ENCODE results near the gene KRTAP12-3. TPM values are rescaled to one million over a fixed set of nuclear protein-coding genes. Genes with fewer than 3 reads are reported as not detected.

The KRTAP12-3 gene
- total and polyA plus RNA-seq, 4 donors: not detected

DNA sequence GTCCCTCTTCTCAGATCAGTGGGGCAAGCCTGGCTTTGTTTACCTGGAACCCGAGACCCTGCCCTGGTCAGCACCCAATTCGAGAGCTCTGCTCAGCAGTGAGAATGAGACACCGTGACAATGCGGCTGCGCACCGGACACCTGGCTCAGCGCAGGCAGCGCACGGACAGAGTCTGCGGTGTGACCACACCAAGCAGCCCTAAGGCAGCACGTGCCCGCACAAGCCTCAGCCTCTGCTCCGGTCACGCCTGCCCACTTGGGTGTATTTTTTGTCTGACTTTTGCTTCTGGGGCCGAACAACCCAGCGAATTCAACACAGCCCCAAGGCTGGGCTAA is 41.2 kb upstream of the KRTAP12-3 start:
- Histone ChIP-seq H3K9me3 (ENCODE audit: control insufficient read depth in 4 of 4, low read length in 3 of 4) (peaks cover 0 to 1% (median under 1%) of the 10 kb centered on the region in 4 donors), H3K4me3 (ENCODE audit: low read depth in 1 of 3, low read length in 3 of 3) (no peak overlapping the region), H3K9ac (ENCODE audit: low read depth in 1 of 2, low read length in 2 of 2) (no peak overlapping the region), H3K4me1 (ENCODE audit: control insufficient read depth in 4 of 4, insufficient read depth in 4 of 4, low read length in 3 of 4) (no peaks in the 10 kb centered on the region), H3K27ac (ENCODE audit: low read depth in 1 of 2, low read length in 2 of 2) (no peak overlapping the region), H3K36me3 (ENCODE audit: control insufficient read depth in 4 of 4, insufficient read depth in 3 of 4, low read depth in 1 of 4, low read length in 3 of 4) (no peaks in the 10 kb centered on the region), H3K27me3 (ENCODE audit: control insufficient read depth in 4 of 4, insufficient read depth in 4 of 4, low read length in 3 of 4) (no peaks in the 10 kb centered on the region)
- 82% methylated on average over 16 of the region's 16 CpGs for WGBS
- no peak for DNase-seq (ENCODE audit: low spot score)
- no peak for TF ChIP-seq EGR1 (IDR thresholded peaks at IDR 0.05; ENCODE audit: low read depth in 2 of 2)
- no peak for TF ChIP-seq FOXA2 (IDR thresholded peaks at IDR 0.05)
- no peak for TF ChIP-seq SP1 (IDR thresholded peaks at IDR 0.05)
- no peak for TF ChIP-seq RXRA (IDR thresholded peaks at IDR 0.05)
- TF ChIP-seq GABPA (IDR thresholded peaks at IDR 0.05 in 1 of 2, conservative IDR thresholded peaks at IDR 0.05 in 1 of 2): no peak
- TF ChIP-seq YY1 (IDR thresholded peaks at IDR 0.05): no peak
- no peak for TF ChIP-seq RAD21 (IDR thresholded peaks at IDR 0.05)
- no peak for TF ChIP-seq FOXA1 (IDR thresholded peaks at IDR 0.05)

DNA sequence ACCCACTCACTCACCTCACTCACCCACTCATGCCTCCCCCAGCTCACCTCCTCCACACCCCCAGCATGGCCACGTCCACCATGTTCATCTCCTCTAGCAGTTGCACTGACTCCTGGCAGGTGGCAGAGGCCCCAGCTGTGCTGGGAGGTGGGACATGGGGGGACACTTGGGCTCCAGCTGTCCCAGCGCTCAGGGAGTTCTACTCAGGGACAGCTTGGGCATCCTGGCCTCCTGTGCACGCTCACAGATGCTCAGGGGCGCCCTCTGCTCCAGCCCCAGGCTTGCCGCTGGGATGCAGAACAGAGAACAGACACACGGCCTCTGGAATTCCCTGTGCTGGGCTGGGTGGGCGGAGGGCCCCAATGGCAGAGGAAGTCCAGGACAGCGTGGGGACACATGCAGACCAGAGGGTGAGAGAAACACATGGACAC is 40.6 kb upstream of the KRTAP12-3 start:
- Histone ChIP-seq H3K36me3 (ENCODE audit: control insufficient read depth in 4 of 4, insufficient read depth in 3 of 4, low read depth in 1 of 4, low read length in 3 of 4) (no peaks in the 10 kb centered on the region), H3K4me3 (ENCODE audit: low read depth in 1 of 3, low read length in 3 of 3) (no peak overlapping the region), H3K9ac (ENCODE audit: low read depth in 1 of 2, low read length in 2 of 2) (no peak overlapping the region), H3K9me3 (ENCODE audit: control insufficient read depth in 4 of 4, low read length in 3 of 4) (peaks cover 0 to 1% (median 0%) of the 10 kb centered on the region in 4 donors), H3K27me3 (ENCODE audit: control insufficient read depth in 4 of 4, insufficient read depth in 4 of 4, low read length in 3 of 4) (no peaks in the 10 kb centered on the region), H3K27ac (ENCODE audit: low read depth in 1 of 2, low read length in 2 of 2) (no peak overlapping the region), H3K4me1 (ENCODE audit: control insufficient read depth in 4 of 4, insufficient read depth in 4 of 4, low read length in 3 of 4) (no peaks in the 10 kb centered on the region)
- WGBS: 62% methylated on average over 8 of the region's 8 CpGs
- TF ChIP-seq FOXA1 (IDR thresholded peaks at IDR 0.05) (no peak), NR2F2 (IDR thresholded peaks at IDR 0.05) (no peak), FOXA2 (IDR thresholded peaks at IDR 0.05) (no peak), HNF4G (IDR thresholded peaks at IDR 0.05) (no peak), HNF4A (conservative IDR thresholded peaks at IDR 0.05) (no peak), GABPA (IDR thresholded peaks at IDR 0.05 in 1 of 2, conservative IDR thresholded peaks at IDR 0.05 in 1 of 2) (no peak), RAD21 (IDR thresholded peaks at IDR 0.05) (no peak)
- TF ChIP-seq, protein P1, sequence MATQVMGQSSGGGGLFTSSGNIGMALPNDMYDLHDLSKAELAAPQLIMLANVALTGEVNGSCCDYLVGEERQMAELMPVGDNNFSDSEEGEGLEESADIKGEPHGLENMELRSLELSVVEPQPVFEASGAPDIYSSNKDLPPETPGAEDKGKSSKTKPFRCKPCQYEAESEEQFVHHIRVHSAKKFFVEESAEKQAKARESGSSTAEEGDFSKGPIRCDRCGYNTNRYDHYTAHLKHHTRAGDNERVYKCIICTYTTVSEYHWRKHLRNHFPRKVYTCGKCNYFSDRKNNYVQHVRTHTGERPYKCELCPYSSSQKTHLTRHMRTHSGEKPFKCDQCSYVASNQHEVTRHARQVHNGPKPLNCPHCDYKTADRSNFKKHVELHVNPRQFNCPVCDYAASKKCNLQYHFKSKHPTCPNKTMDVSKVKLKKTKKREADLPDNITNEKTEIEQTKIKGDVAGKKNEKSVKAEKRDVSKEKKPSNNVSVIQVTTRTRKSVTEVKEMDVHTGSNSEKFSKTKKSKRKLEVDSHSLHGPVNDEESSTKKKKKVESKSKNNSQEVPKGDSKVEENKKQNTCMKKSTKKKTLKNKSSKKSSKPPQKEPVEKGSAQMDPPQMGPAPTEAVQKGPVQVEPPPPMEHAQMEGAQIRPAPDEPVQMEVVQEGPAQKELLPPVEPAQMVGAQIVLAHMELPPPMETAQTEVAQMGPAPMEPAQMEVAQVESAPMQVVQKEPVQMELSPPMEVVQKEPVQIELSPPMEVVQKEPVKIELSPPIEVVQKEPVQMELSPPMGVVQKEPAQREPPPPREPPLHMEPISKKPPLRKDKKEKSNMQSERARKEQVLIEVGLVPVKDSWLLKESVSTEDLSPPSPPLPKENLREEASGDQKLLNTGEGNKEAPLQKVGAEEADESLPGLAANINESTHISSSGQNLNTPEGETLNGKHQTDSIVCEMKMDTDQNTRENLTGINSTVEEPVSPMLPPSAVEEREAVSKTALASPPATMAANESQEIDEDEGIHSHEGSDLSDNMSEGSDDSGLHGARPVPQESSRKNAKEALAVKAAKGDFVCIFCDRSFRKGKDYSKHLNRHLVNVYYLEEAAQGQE (IDR thresholded peaks at IDR 0.05): no peak
- TF ChIP-seq, protein P2, sequence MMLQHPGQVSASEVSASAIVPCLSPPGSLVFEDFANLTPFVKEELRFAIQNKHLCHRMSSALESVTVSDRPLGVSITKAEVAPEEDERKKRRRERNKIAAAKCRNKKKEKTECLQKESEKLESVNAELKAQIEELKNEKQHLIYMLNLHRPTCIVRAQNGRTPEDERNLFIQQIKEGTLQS (IDR thresholded peaks at IDR 0.05): no peak
- TF ChIP-seq, protein P3, sequence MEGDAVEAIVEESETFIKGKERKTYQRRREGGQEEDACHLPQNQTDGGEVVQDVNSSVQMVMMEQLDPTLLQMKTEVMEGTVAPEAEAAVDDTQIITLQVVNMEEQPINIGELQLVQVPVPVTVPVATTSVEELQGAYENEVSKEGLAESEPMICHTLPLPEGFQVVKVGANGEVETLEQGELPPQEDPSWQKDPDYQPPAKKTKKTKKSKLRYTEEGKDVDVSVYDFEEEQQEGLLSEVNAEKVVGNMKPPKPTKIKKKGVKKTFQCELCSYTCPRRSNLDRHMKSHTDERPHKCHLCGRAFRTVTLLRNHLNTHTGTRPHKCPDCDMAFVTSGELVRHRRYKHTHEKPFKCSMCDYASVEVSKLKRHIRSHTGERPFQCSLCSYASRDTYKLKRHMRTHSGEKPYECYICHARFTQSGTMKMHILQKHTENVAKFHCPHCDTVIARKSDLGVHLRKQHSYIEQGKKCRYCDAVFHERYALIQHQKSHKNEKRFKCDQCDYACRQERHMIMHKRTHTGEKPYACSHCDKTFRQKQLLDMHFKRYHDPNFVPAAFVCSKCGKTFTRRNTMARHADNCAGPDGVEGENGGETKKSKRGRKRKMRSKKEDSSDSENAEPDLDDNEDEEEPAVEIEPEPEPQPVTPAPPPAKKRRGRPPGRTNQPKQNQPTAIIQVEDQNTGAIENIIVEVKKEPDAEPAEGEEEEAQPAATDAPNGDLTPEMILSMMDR (IDR thresholded peaks at IDR 0.05; ENCODE audit: low read depth, low read length, missing input control): no peak
- DNase-seq (ENCODE audit: low spot score): no peak

Measured in liver (tissue), 9 donors.